Chondrocyte (in vitro differentiated cells): Measurements from ENCODE around the gene ZNF521. TPM values are rescaled to one million over a fixed set of nuclear protein-coding genes. Genes with fewer than 3 reads are reported as not detected.
A peak's percentile ranks its signal among the peaks of the same experiment; 100 is the strongest.

ENCODE experiments used
- DNase-seq: peaks from one replicate; pipeline ENCODE4 v3.0.0; 2021; ENCODE audit warnings: mixed read lengths, low spot score
- H3K27ac Mint-ChIP-seq: one replicate; pipeline ENCODE4 v1.8.0; 2021; ENCODE audit warnings: mild to moderate bottlenecking, moderate library complexity, mixed read lengths; ENCODE audit not compliant: unreplicated experiment
- H3K27me3 Mint-ChIP-seq: 2 replicates; pipeline ENCODE4 v1.8.0; 2021; ENCODE audit warnings: low read depth, mixed read lengths
- H3K36me3 Mint-ChIP-seq: 2 replicates; pipeline ENCODE4 v1.8.0; 2021; ENCODE audit warnings: low read depth, mixed read lengths
- H3K4me1 Mint-ChIP-seq: 2 replicates; pipeline ENCODE4 v1.8.0; 2021; ENCODE audit warnings: low read depth, mild to moderate bottlenecking, mixed read lengths
- H3K4me3 Mint-ChIP-seq: one replicate; pipeline ENCODE4 v1.8.0; 2021; ENCODE audit warnings: mild to moderate bottlenecking, moderate library complexity, mixed read lengths; ENCODE audit not compliant: unreplicated experiment
- H3K9me3 Mint-ChIP-seq: 2 replicates; pipeline ENCODE4 v1.8.0; 2021; ENCODE audit warnings: low read depth, mixed read lengths
- CTCF ChIP-seq: fragments of 200-600 bp; sonication (generic); IDR thresholded peaks from 2 replicates; pipeline ENCODE4 v1.5.0; 2021; ENCODE audit warnings: antibody characterized with exemption, mild to moderate bottlenecking, moderate library complexity
- total RNA-seq: library from RNA; stranded (reverse); gene quantifications from 3 replicates; pipeline ENCODE4 v1.2.1, GENCODE V29; 2021

Gene ZNF521
- total RNA-seq, 1 donor from 2014 or later = 29.7 TPM

- no peak overlapping the region for H3K27ac Mint-ChIP-seq
- peaks cover 30% of the 10 kb centered on the region for H3K4me1 Mint-ChIP-seq
- no peaks in the 10 kb centered on the region for H3K9me3 Mint-ChIP-seq
- no peak for DNase-seq
- H3K4me3 Mint-ChIP-seq = no peak overlapping the region
- TF ChIP-seq CTCF = no peak
- no peaks in the 10 kb centered on the region for H3K27me3 Mint-ChIP-seq
- H3K36me3 Mint-ChIP-seq = no peaks in the 10 kb centered on the region
These were observed 70.4 kb downstream of the ZNF521 start for GRCh38 chr18:25281556-25281955.

- peaks cover 38% of the 10 kb centered on the region for H3K4me1 Mint-ChIP-seq
- H3K27ac Mint-ChIP-seq = peak overlapping the region; percentile 75
- H3K9me3 Mint-ChIP-seq = no peaks in the 10 kb centered on the region
- H3K27me3 Mint-ChIP-seq = no peaks in the 10 kb centered on the region
- H3K36me3 Mint-ChIP-seq = no peaks in the 10 kb centered on the region
- no peak for TF ChIP-seq CTCF
- DNase-seq = no peak
- H3K4me3 Mint-ChIP-seq = no peak overlapping the region
These were observed 72.0 kb downstream of the ZNF521 start for GRCh38 chr18:25279961-25280360.

GRCh38 chr18:25279556-25279955 is 72.4 kb downstream of the ZNF521 start:
- Mint-ChIP-seq H3K27ac (no peak overlapping the region), H3K4me1 (peaks cover 41% of the 10 kb centered on the region), H3K27me3 (no peaks in the 10 kb centered on the region), H3K4me3 (no peak overlapping the region), H3K9me3 (no peaks in the 10 kb centered on the region), H3K36me3 (no peaks in the 10 kb centered on the region)
- TF ChIP-seq CTCF = no peak
- no peak for DNase-seq

- peaks cover 45% of the 10 kb centered on the region for H3K4me1 Mint-ChIP-seq
- H3K36me3 Mint-ChIP-seq = no peaks in the 10 kb centered on the region
- TF ChIP-seq CTCF = no peak
- H3K27ac Mint-ChIP-seq = peak overlapping the region; percentile 14
- H3K27me3 Mint-ChIP-seq = no peaks in the 10 kb centered on the region
- no peaks in the 10 kb centered on the region for H3K9me3 Mint-ChIP-seq
- no peak overlapping the region for H3K4me3 Mint-ChIP-seq
- no peak for DNase-seq
These were observed 72.8 kb downstream of the ZNF521 start for GRCh38 chr18:25279133-25279532.

- H3K9me3 Mint-ChIP-seq = no peaks in the 10 kb centered on the region
- H3K36me3 Mint-ChIP-seq = no peaks in the 10 kb centered on the region
- H3K27ac Mint-ChIP-seq = peak overlapping the region; percentile 14
- no peak for DNase-seq
- H3K4me3 Mint-ChIP-seq = no peak overlapping the region
- H3K4me1 Mint-ChIP-seq = peaks cover 45% of the 10 kb centered on the region
- no peaks in the 10 kb centered on the region for H3K27me3 Mint-ChIP-seq
- TF ChIP-seq CTCF = peak; percentile 13
These were observed 73.6 kb downstream of the ZNF521 start for GRCh38 chr18:25278394-25278793.
